ENCODE measurements around the gene KRT81. TPM values are rescaled to one million over a fixed set of nuclear protein-coding genes. Genes with fewer than 3 reads are reported as not detected.

KRT81 gene
- total and polyA plus RNA-seq, 7 donors = 0.03 to 0.14 TPM; not detected in 5

DNA sequence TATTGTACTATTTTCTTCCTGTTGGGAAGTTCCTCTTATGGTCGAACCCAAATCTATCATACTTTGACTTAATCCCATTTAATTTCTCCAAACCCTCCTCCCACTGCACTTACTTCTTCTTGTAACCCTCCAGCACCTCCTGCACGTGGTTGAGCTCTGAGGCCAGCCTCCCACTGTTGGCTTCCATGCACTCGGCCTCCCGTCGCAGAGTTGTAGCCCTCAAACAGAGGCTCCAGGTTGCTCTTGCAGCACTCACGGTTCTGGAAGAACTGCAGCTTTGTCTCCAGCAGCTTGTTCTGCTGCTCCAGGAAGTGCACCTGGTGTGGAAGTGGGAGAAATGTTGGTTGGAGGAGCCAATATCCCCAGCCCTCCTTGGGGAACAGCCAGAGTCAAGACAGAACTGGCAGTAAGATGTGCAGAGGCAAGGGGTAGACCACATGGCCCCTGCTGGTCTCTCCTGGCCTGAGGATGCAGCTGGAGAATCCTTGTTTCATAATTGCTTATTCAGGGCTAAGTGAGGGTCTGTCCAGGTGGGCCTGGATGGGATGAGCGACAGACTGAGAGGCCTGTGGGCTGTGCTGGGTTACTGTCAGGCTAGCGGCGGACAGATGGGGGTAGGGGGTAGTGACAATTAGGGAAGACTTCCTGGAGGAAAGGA is 35.3 kb downstream of the KRT81 start:
- Histone ChIP-seq H3K4me3 (no peak overlapping the region), H3K4me1 (no peaks in the 10 kb centered on the region), H3K9me3 (no peaks in the 10 kb centered on the region), H3K27me3 (ENCODE audit: insufficient read depth in 3 of 3, low read length in 2 of 3) (peaks cover 0 to 44% (median 8%) of the 10 kb centered on the region in 3 donors), H3K36me3 (ENCODE audit: insufficient read depth in 1 of 2, low read depth in 1 of 2) (no peaks in the 10 kb centered on the region), H3K27ac (no peak overlapping the region)
- TF ChIP-seq, protein P1, sequence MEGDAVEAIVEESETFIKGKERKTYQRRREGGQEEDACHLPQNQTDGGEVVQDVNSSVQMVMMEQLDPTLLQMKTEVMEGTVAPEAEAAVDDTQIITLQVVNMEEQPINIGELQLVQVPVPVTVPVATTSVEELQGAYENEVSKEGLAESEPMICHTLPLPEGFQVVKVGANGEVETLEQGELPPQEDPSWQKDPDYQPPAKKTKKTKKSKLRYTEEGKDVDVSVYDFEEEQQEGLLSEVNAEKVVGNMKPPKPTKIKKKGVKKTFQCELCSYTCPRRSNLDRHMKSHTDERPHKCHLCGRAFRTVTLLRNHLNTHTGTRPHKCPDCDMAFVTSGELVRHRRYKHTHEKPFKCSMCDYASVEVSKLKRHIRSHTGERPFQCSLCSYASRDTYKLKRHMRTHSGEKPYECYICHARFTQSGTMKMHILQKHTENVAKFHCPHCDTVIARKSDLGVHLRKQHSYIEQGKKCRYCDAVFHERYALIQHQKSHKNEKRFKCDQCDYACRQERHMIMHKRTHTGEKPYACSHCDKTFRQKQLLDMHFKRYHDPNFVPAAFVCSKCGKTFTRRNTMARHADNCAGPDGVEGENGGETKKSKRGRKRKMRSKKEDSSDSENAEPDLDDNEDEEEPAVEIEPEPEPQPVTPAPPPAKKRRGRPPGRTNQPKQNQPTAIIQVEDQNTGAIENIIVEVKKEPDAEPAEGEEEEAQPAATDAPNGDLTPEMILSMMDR (IDR thresholded peaks at IDR 0.05) = no peak
- ATAC-seq (no peak), DNase-seq (peak in 1 of 2 donors; percentile 23)
- 89 to 92% (median 91%) methylated on average over 7 to 9 of the region's 9 CpGs for WGBS, 3 donors
- intact Hi-C loops (cut with DNase I) = no loop called here

DNA sequence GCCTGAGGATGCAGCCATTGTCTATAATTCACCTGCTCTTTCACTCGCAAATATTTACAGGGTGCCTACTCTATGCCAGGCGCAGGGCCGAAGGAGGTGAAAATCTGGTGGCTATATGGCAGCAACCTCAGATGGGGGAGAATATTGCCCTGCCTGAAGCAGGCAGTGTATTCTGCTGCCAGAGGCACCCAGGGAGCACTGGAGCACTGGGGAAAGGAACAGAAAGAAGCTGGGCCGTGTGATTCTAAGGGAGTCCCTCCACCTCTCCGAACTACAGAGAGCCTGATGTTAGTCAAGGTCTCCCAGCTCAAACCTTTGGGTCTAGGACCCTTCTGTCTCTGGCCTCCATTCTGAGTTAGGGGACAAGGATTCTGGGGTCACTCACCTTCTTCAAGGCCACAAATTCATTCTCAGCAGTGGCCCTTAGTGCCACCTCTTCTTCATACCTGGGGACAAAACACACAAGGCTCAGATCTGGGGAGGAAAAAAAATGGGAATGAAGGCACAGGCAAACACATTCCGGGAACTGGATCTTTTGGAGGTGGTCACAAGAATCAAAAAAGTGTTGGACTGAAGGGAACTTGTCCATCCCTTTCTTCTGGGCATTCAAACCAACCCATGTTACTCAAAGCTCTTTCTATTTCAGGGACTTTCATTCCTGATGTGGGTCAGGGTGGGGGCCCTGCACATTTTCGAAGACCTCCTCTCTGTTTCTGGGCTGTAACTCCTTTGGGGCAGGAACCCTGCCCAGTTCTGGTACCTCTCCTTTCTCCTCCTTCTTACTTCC is 36.2 kb downstream of the KRT81 start:
- ATAC-seq (no peak), DNase-seq (no peak)
- Histone ChIP-seq H3K4me3 (no peak overlapping the region), H3K27me3 (ENCODE audit: insufficient read depth in 3 of 3, low read length in 2 of 3) (peaks cover 0 to 43% (median 8%) of the 10 kb centered on the region in 3 donors), H3K4me1 (no peaks in the 10 kb centered on the region), H3K9me3 (no peaks in the 10 kb centered on the region), H3K27ac (no peak overlapping the region), H3K36me3 (ENCODE audit: insufficient read depth in 1 of 2, low read depth in 1 of 2) (no peaks in the 10 kb centered on the region)
- TF ChIP-seq, protein P1 (IDR thresholded peaks at IDR 0.05) = no peak
- WGBS, 3 donors = 73 to 92% (median 81%) methylated on average over 7 of the region's 7 CpGs
- intact Hi-C loops (cut with DNase I) = no loop called here

DNA sequence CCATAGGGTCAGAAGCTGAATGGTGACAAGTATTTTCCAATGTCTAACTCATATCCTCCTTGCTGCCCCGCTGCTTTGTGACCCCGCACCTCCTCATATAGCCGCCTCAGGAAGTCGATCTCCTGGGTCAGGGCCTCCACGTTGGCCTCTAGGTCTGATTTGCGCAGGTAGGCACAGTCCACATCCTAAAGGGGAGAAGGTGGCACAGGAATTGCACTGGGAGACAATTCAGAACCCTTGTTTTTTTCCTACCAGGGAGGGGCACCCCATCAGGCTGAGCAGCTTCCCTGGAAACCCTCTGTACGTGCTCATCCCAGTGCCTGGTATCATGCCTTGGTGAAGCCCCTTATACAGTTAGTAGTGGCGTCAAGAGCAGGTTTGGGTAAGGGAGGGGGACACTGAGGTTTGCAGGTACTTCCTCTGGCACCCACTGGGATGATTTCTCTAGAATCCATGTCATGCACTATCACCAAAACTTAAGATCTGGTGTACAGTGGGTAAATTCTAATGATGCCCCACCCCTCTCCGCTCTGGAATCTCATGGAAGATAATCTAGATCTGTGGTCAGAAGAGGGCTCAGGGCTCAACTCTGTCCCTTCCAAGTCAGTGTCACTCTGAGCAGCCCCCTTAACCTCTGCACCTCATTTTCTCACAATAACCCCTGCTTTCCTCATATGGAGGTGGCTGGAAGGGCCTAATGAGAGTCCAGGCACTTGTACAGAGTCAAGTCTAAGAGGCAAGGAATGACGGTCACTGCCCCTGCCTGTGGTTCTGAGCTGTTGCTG is 37.0 kb downstream of the KRT81 start:
- no peaks in the 10 kb centered on the region for H3K36me3 ChIP-seq (ENCODE audit: insufficient read depth in 1 of 2, low read depth in 1 of 2)
- whole genome bisulfite sequencing, 3 donors = 95 to 98% (median 98%) methylated on average over 10 of the region's 10 CpGs
- TF ChIP-seq, protein P1 (IDR thresholded peaks at IDR 0.05) = no peak
- intact Hi-C loops (cut with DNase I) = no loop called here
- no peak overlapping the region for H3K27ac ChIP-seq
- H3K4me1 ChIP-seq = peaks cover 3% of the 10 kb centered on the region
- ATAC-seq (no peak), DNase-seq (no peak)
- peaks cover 0 to 40% (median 8%) of the 10 kb centered on the region in 3 donors for H3K27me3 ChIP-seq (ENCODE audit: insufficient read depth in 3 of 3, low read length in 2 of 3)
- H3K4me3 ChIP-seq = no peak overlapping the region
- no peaks in the 10 kb centered on the region for H3K9me3 ChIP-seq

DNA sequence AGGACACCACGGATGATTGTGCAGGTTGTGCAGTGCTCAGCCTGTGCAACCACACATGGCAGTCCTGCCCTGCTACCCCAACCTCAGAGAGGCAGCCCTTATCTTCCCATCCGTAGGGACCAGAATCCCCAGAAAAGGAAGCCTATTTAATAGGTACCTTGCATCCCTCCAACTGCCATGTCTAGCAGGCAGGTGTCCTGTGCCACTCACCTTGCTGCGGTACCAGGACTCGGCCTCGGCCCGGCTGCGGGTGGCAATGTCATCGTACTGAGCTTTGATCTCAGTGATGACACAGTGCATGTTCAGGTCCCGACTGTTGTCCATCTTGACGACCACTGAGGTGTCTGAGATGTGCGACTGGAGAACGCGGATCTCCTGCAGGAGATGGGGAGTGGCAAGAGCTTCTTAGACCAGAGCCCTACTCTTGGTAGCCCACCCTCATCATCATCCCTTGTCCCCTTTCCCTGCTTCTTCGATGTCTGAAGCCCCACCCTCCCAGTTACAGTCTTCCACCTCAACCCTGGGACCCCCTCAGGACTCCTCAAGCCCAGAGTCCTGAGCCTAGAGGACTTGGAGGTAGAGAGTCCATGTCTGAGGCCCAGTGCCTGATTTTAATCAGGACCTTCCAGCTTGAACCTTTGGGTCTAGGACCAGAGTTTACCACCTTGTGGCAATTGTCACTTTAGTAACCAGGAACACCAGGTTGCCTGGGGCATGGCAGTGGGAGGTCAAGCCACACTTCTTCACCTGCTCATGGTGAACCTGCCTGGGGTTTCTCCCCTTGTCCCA is 37.7 kb downstream of the KRT81 start:
- no peaks in the 10 kb centered on the region for H3K36me3 ChIP-seq (ENCODE audit: insufficient read depth in 1 of 2, low read depth in 1 of 2)
- H3K9me3 ChIP-seq = no peaks in the 10 kb centered on the region
- intact Hi-C loops (cut with DNase I) = no loop called here
- peaks cover 10% of the 10 kb centered on the region for H3K4me1 ChIP-seq
- H3K27ac ChIP-seq = no peak overlapping the region
- 91 to 99% (median 96%) methylated on average over 14 of the region's 14 CpGs for WGBS, 3 donors
- no peak overlapping the region for H3K4me3 ChIP-seq
- ATAC-seq (no peak), DNase-seq (peak in 1 of 2 donors; percentile 8)
- peaks cover 0 to 32% (median 6%) of the 10 kb centered on the region in 3 donors for H3K27me3 ChIP-seq (ENCODE audit: insufficient read depth in 3 of 3, low read length in 2 of 3)
- TF ChIP-seq, protein P1 (IDR thresholded peaks at IDR 0.05) = no peak
